Karpas-422 (cell line): ENCODE data around the gene TEX47. TPM values are rescaled to one million over a fixed set of nuclear protein-coding genes. Genes with fewer than 3 reads are reported as not detected.

Source experiments
- DNase-seq: peaks from one replicate; pipeline ENCODE4 v3.0.0-alpha.2; 2015
- H2AFZ ChIP-seq: fragments of 200-600 bp; sonication (generic); 2 replicates; pipeline ENCODE4 v1.6.1; 2014; ENCODE audit warnings: antibody characterized with exemption, low read length, mixed read lengths
- H3K27ac ChIP-seq: fragments of 200-600 bp; sonication (generic); 2 replicates; pipeline ENCODE4 v1.5.1; 2014; ENCODE audit warnings: mild to moderate bottlenecking, low read length, moderate library complexity
- H3K27me3 ChIP-seq: fragments of 200-600 bp; sonication (generic); 2 replicates; pipeline ENCODE4 v1.6.1; 2014; ENCODE audit warnings: low read length, mixed read lengths
- H3K36me3 ChIP-seq: fragments of 200-600 bp; sonication (generic); 2 replicates; pipeline ENCODE4 v1.6.1; 2014; ENCODE audit warnings: low read length, mixed read lengths; ENCODE audit not compliant: insufficient read depth
- H3K4me1 ChIP-seq: fragments of 200-600 bp; sonication (generic); 2 replicates; pipeline ENCODE4 v1.6.1; 2014; ENCODE audit warnings: mild to moderate bottlenecking, low read length, mixed read lengths
- H3K4me2 ChIP-seq: fragments of 200-600 bp; sonication (generic); 2 replicates; pipeline ENCODE4 v1.6.1; 2014; ENCODE audit warnings: low read length, low read depth, mild to moderate bottlenecking; ENCODE audit not compliant: poor library complexity, severe bottlenecking
- H3K4me3 ChIP-seq: fragments of 200-600 bp; sonication (generic); 2 replicates; pipeline ENCODE4 v1.5.1; 2014; ENCODE audit warnings: mild to moderate bottlenecking, antibody characterized with exemption, low read length, mixed read lengths
- H3K79me2 ChIP-seq: fragments of 200-600 bp; sonication (generic); 2 replicates; pipeline ENCODE4 v1.6.1; 2014; ENCODE audit warnings: mild to moderate bottlenecking, low read length, mixed read lengths
- H3K9ac ChIP-seq: fragments of 200-600 bp; sonication (generic); 2 replicates; pipeline ENCODE4 v1.6.0; 2014; ENCODE audit warnings: low read length
- H3K9me2 ChIP-seq: fragments of 200-600 bp; sonication (generic), shearing (Covaris generic); replicated peaks from 2 replicates; pipeline ENCODE4 v1.6.0; 2014; ENCODE audit warnings: mild to moderate bottlenecking, low read length, moderate library complexity; ENCODE audit not compliant: insufficient read depth
- H3K9me3 ChIP-seq: fragments of 300-700, 200-600 bp; sonication (generic); 2 replicates; pipeline ENCODE4 v1.6.1; 2014; ENCODE audit warnings: low read length, mixed read lengths
- H4K20me1 ChIP-seq: fragments of 200-600 bp; sonication (generic); 2 replicates; pipeline ENCODE4 v1.6.1; 2014; ENCODE audit warnings: mild to moderate bottlenecking, antibody characterized with exemption, low read length, low read depth; ENCODE audit not compliant: insufficient read depth
- small RNA-seq: library from RNA; depleted of rRNA; stranded (forward); fragments of <200 nt; gene quantifications from one replicate; pipeline ENCODE3, GENCODE V24; 2014
- total RNA-seq: library from RNA; depleted of rRNA; stranded (reverse); fragments of >200 nt; shearing (Covaris generic); gene quantifications from 2 replicates; pipeline ENCODE4 v1.2.3, GENCODE V29; 2014; ENCODE audit warnings: low replicate concordance; rRNA removed

Gene TEX47
- total RNA-seq, 1 experiment from 2014 or later = not detected

DNA sequence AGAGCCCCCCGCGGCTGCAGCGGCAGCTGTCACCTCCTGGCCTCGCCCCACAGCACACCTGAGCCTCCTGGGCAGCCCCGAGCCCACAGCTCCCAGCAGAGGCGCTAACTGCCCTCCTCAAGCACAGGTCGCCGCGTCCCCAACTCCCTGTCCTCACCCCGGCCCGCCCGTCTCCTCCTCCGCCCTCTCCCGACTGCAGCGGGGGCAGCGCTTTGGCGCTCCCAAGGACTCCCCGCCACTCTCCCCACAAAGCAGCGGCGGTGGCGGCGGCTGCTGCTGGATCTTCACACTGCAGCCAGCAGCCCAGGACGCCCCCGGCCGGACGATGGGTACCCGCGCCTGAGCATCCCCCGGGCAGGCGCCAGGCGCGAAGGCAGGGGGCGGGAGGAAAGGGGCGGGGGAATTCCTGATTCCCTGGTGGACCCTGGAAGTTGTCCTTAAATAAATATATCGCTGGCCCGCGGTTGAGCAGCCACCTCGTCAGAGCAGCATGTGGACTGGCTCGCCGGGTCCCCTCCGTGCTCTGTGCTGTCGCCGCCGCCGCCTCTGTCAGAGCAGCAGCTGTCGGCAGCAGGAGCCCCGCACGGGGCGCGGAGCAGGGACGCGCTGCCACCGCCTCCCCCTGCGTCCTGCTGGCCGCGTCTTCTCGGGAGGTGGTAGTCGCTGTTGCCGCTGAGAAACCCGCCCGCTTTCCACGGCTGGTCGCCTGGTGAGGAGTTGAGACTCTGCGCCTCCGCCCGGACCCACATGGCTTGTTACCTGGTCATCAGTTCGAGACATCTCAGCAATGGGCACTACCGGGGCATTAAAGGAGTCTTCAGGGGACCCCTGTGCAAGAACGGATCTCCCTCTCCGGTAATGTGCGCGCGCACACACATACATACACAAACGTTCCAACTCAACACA is 36.1 kb downstream of the TEX47 start, which contains the start of gene ZNF804B:
TSS of gene ZNF804B (plus strand) at position 471 of the 906 bp plus-strand sequence. CDS start at position 748, 277 bp downstream.
- H2AFZ ChIP-seq = no peak within 1 kb of the TSS

DNA sequence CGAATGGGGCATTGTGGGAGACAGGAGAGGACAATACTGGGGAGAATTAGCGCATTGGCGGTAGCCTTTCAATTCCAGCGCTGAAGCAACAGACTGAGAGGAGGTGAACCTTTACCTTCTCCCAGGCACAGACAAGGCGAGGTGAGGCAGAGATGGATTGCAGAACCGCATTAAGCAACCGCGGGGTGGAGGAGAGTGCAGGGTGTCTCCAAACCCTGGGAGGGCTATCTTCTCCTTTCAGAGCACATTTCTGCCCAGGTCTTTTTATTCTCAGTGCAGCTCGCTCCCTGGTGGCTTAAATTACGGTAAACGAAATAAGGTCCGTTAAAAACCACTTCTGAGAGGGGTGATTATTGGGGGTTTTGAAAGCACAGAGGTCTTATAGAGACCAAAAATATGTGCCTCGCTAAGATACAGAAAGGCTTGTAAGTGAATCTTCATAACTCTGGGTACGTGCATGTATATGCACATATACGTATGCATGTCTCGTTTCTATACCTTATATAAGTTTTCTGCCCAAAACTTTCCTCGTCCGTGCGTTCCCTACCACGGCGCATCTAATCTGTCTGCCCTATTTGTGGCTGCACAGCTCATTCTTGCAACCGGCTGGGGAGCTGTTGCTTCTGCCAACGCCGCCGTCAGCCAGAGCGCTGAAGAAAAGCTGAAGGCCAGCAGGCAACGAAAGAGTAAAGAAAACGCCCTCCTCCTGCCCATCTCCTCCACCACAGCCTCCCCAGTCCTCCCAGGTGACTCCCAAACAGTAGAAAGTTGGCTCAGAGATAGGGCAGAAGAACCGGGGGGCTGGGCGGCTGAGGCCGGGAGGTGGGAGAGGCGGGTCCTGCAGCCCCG is 36.9 kb downstream of the TEX47 start:
- Histone ChIP-seq H3K27ac (no peak overlapping the region), H3K36me3 (no peaks in the 10 kb centered on the region), H4K20me1 (no peaks in the 10 kb centered on the region), H3K9me2 (no peaks in the 10 kb centered on the region), H3K79me2 (no peaks in the 10 kb centered on the region), H3K4me1 (no peaks in the 10 kb centered on the region), H3K4me3 (no peak overlapping the region), H3K27me3 (no peaks in the 10 kb centered on the region), H3K9ac (no peak overlapping the region), H2AFZ (no peak overlapping the region), H3K4me2 (no peak overlapping the region), H3K9me3 (no peaks in the 10 kb centered on the region)
- DNase-seq = no peak

More for the DNA sequence above, 36.1 kb downstream of the TEX47 start, which contains the start of gene ZNF804B:
- Histone ChIP-seq H3K9me3 (no peaks in the 10 kb centered on the region), H3K9me2 (no peaks in the 10 kb centered on the region), H3K4me3 (no peak within 1 kb of the TSS), H4K20me1 (no peaks in the 10 kb centered on the region), H3K4me1 (no peaks in the 10 kb centered on the region), H3K27me3 (no peaks in the 10 kb centered on the region), H3K36me3 (no peaks in the 10 kb centered on the region), H3K4me2 (no peak within 1 kb of the TSS), H3K27ac (no peak within 1 kb of the TSS), H3K9ac (no peak within 1 kb of the TSS), H3K79me2 (no peaks in the 10 kb centered on the region)
- no peak for DNase-seq

DNA sequence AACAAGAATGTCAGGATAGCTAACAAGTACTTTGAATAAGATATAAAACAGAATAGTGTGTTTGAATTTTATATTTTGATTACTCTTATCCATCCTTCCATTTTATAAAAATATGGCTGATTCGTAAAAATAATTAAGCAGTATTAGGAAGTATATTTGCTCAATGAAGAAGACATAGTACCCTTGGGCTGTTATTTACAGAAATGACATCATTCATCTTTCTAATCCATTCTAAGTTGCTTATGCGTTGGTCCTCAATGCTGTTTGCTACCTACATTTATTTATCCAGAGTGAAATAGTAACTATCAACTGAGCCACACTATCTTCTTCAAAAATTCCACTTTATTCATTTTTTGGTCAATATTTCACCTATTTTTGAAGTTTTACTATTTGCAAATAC is 38.2 kb downstream of the TEX47 start:
- H2AFZ ChIP-seq = no peak overlapping the region
- no peak overlapping the region for H3K4me2 ChIP-seq
- DNase-seq = no peak
- H3K79me2 ChIP-seq = no peaks in the 10 kb centered on the region
- H3K36me3 ChIP-seq = no peaks in the 10 kb centered on the region
- no peaks in the 10 kb centered on the region for H3K9me3 ChIP-seq
- no peaks in the 10 kb centered on the region for H4K20me1 ChIP-seq
- no peaks in the 10 kb centered on the region for H3K4me1 ChIP-seq
- no peak overlapping the region for H3K9ac ChIP-seq
- no peaks in the 10 kb centered on the region for H3K9me2 ChIP-seq
- H3K27me3 ChIP-seq = no peaks in the 10 kb centered on the region
- no peak overlapping the region for H3K4me3 ChIP-seq
- no peak overlapping the region for H3K27ac ChIP-seq

DNA sequence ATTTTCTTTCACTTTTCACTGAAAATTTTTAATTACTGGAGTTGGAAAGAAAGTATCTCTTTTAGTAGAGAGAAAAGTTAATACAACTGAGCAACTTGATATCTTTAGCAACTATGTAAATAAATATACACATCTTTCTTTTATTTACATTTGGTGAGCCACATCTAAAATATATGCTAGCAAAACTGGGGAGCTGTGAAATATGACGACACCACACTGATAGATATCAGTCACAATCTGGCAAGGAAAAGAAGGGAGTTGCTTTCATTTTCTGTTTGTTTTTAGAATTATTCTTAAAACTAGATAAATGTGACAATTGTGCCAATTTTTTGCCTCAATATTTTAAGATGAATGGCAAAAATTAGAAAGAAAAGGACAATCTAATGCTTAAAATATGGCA is 38.7 kb downstream of the TEX47 start:
- no peaks in the 10 kb centered on the region for H3K36me3 ChIP-seq
- H3K9me2 ChIP-seq = no peaks in the 10 kb centered on the region
- H3K4me2 ChIP-seq = no peak overlapping the region
- H4K20me1 ChIP-seq = no peaks in the 10 kb centered on the region
- no peak overlapping the region for H3K9ac ChIP-seq
- H3K4me3 ChIP-seq = no peak overlapping the region
- no peak overlapping the region for H2AFZ ChIP-seq
- H3K9me3 ChIP-seq = no peaks in the 10 kb centered on the region
- no peak for DNase-seq
- no peaks in the 10 kb centered on the region for H3K27me3 ChIP-seq
- no peaks in the 10 kb centered on the region for H3K4me1 ChIP-seq
- no peak overlapping the region for H3K27ac ChIP-seq
- H3K79me2 ChIP-seq = no peaks in the 10 kb centered on the region

DNA sequence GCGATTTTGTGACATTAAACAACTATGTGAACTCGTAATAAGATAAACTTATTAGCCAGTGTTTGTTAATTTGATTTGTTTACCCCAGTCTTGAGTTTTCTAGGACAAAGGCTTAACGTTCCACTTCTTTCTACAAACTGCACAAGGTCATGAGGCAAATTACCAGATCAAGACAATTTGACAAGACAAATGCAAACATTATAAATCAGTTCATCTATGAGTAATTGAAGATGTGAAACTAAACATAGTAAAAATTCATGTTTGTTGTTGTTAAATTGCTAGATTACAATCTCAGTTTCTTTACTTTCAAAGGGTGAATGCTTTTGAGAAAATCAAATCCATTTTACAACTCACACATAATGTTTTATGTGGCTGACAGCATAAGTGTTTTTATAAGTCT is 49.4 kb downstream of the TEX47 start:
- no peaks in the 10 kb centered on the region for H3K36me3 ChIP-seq

More for the DNA sequence above, 49.4 kb downstream of the TEX47 start:
- H4K20me1 ChIP-seq = no peaks in the 10 kb centered on the region
- H2AFZ ChIP-seq = no peak overlapping the region
- H3K4me2 ChIP-seq = no peak overlapping the region
- H3K9ac ChIP-seq = no peak overlapping the region
- H3K9me3 ChIP-seq = 0 out of 2 replicates have a peak, but pooled peaks cover 4% of the 10 kb centered on the region
- no peaks in the 10 kb centered on the region for H3K79me2 ChIP-seq
- no peaks in the 10 kb centered on the region for H3K9me2 ChIP-seq
- no peak overlapping the region for H3K27ac ChIP-seq
- no peaks in the 10 kb centered on the region for H3K4me1 ChIP-seq
- H3K4me3 ChIP-seq = no peak overlapping the region
- H3K27me3 ChIP-seq = no peaks in the 10 kb centered on the region
- DNase-seq = no peak

Small RNA genes within 50 kb of the gene (small RNA-seq; reads per million reads assigned to genes)
- not detected for gene AC002127.1

Other genes starting within 250 kb of the TEX47 start
- 0.07 TPM in 1 of 2 replicates, not detected in the other for gene ZNF804B, start 36.0 kb downstream of the TEX47 start, total RNA-seq